Activated T-cell treated with anti-CD3 and anti-CD28 coated beads, Interleukin-2, amount 50 U/mL, for 24 hours (primary cell): ENCODE results near the gene LRSAM1.

ENCODE experiments used
- DNase-seq: peaks from one replicate; pipeline ENCODE4 v3.0.0-alpha.2; 2020
- H3K27ac Mint-ChIP-seq: 2 replicates; pipeline ENCODE4 v1.8.0; 2020; ENCODE audit warnings: mild to moderate bottlenecking, mixed read lengths
- H3K27me3 Mint-ChIP-seq: 2 replicates; pipeline ENCODE4 v1.8.0; 2020; ENCODE audit warnings: mixed read lengths
- H3K36me3 Mint-ChIP-seq: 2 replicates; pipeline ENCODE4 v1.8.0; 2020; ENCODE audit warnings: low read depth, mixed read lengths
- H3K4me1 Mint-ChIP-seq: 2 replicates; pipeline ENCODE4 v1.8.0; 2020; ENCODE audit warnings: low read depth, mixed read lengths
- H3K4me3 Mint-ChIP-seq: 2 replicates; pipeline ENCODE4 v1.8.0; 2020; ENCODE audit warnings: mild to moderate bottlenecking, moderate library complexity, mixed read lengths
- H3K9me3 Mint-ChIP-seq: 2 replicates; pipeline ENCODE4 v1.8.0; 2020; ENCODE audit warnings: mixed read lengths

Gene LRSAM1

DNA sequence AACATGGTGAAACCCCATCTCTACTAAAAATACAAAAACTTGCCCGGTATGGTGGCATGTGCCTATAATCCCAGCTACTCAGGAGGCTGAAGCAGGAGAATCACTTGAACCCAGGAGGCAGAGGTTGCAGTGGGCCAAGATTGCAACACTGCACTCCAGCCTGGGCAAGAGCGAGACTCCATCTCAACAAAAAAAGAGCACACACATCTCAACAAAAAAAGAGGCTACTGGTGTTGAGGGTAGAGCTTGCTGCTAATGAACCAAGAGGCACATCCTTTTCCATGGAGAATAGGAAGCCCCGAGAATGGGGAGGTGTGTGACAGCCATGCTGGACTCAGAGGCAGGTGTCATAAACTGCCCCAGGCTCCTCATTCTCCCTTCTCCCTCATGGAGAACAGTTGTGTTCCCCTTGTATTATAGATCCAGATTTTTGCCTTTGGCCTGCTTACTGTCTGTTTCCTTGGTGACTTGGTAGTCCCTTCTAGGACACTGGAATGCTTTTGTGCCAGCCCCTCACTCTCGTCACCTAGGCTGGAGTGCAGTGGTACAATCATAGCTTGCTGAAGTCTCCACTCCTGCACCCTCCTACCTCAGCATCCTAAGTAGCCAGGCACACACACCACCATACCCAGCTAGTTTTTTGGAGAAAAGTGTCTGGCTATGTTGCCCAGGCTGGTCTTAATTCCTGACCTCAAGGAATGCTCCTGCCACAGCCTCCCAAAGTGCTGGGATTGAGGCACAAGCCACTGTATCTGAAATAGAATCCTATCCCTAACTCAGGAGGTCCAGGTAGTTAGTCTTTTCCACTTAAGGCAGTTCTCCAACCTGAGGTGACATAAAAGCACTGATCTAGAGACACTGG lies 5.2 kb upstream of the LRSAM1 start:
- Mint-ChIP-seq H3K4me1 (peaks cover 42% of the 10 kb centered on the region), H3K36me3 (peaks cover 98% of the 10 kb centered on the region), H3K27me3 (no peaks in the 10 kb centered on the region), H3K9me3 (no peaks in the 10 kb centered on the region), H3K27ac (peak overlapping the region; percentile 99), H3K4me3 (peak overlapping the region; percentile 63)
- peak; percentile 58 for DNase-seq

DNA sequence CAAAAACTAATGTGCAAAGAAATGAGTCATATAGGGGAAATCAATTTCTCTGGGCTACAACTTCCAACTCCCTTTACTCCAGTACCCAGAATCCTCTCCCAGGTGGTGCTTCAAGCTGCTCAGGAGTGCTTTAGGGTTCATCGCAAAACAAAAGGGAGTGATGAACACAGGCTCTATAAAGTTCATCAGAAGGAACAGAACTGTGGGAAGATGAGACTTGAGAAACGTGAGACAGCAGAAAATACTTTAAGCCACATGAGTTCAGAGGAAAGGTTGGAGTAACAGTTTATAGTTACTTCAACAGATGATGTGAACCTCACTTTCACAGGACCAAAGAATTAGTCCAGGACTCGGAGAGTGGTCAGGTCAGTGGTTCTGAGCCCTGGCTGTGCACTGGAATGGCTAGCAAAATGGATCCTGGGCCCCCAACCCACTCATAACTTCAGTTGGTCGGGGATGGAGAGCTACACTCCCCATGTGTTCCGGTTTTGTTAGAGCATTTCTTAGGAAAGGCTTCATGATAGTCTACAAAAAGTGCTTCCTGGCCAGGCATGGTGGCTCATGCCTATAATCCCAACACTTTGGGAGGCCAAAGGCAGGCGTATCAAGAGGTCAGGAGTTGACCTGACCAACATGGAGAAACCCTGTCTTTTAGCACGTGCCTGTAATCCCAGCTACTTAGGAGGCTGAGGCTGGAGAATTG lies 4.4 kb upstream of the LRSAM1 start:
- DNase-seq, result no peak
- peak overlapping the region; percentile 98 for H3K4me3 Mint-ChIP-seq
- peak overlapping the region; percentile 99 for H3K27ac Mint-ChIP-seq
- H3K9me3 Mint-ChIP-seq, result no peaks in the 10 kb centered on the region
- H3K4me1 Mint-ChIP-seq, result peaks cover 44% of the 10 kb centered on the region
- H3K27me3 Mint-ChIP-seq, result no peaks in the 10 kb centered on the region
- peaks cover 99% of the 10 kb centered on the region for H3K36me3 Mint-ChIP-seq

DNA sequence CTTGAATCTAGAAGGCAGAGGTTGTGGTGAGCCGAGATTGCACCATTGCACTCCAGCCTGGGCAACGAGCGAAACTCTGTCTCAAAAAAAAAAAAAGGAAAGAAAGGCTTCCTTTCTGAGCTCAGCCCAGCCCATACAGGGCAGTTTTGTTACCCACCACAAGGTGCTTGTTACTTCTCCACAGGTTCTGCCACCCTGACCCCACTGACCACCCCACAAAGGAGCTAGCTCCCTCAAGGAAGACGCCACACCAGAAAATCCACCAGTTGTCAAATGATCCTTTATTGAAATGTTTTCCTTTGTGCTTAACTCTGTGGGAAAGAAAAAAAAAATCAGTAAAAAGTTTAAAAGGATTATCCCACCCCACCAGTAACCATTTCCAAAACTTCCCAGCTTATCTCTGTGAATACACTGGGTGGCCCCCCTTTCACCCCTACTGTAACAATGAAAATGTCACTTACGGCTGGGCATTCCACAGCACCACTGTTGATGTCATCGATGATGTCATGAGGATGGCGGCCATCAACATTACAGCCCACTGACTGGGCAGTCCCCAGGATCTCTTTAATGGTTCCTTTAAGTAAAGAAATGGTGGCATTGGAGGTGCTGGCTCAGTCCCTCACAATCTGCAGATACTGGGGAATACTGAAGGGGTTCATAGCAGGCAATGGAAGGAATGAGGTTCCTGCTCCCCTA lies 3.7 kb upstream of the LRSAM1 start:
- Mint-ChIP-seq H3K36me3 (peaks cover 96% of the 10 kb centered on the region), H3K9me3 (no peaks in the 10 kb centered on the region), H3K27me3 (no peaks in the 10 kb centered on the region), H3K4me1 (peaks cover 47% of the 10 kb centered on the region), H3K27ac (peak overlapping the region; percentile 99), H3K4me3 (peak overlapping the region; percentile 98)
- DNase-seq, result no peak

DNA sequence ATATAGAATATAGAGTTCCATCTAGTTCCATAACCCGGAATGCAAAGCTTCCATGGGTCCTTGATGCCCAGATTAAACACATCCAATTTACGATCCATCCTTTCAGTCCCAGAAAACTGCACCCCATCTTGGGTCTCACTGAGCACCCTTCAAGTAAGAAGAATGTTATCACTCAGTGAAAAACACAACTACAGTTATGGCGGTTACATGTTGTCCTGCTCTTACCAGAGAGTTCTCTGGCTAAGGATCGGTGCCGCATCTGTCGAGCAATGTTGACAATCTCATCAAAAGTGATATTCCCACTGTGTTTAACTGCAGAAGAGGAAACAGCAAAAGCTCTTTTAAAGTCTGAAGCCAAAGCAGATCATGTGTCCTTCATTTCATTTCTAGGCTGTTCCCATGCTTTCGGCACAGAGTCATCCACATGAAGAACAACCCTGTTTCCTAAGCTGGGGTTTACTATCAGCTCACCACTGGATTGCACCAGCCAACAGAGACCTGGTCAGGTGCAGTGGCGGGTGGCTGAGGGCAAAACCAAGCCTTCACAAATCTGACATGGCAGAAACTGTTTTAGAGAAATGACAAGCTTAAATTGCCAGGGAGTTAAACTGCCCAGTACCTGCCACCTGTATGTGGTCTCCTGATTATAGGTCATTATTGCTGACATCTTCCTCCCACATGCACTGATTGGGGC lies 3.1 kb upstream of the LRSAM1 start:
- Mint-ChIP-seq H3K27me3 (no peaks in the 10 kb centered on the region), H3K36me3 (peaks cover 90% of the 10 kb centered on the region), H3K4me1 (peaks cover 49% of the 10 kb centered on the region), H3K27ac (peak overlapping the region; percentile 99), H3K9me3 (no peaks in the 10 kb centered on the region), H3K4me3 (peak overlapping the region; percentile 98)
- no peak for DNase-seq

DNA sequence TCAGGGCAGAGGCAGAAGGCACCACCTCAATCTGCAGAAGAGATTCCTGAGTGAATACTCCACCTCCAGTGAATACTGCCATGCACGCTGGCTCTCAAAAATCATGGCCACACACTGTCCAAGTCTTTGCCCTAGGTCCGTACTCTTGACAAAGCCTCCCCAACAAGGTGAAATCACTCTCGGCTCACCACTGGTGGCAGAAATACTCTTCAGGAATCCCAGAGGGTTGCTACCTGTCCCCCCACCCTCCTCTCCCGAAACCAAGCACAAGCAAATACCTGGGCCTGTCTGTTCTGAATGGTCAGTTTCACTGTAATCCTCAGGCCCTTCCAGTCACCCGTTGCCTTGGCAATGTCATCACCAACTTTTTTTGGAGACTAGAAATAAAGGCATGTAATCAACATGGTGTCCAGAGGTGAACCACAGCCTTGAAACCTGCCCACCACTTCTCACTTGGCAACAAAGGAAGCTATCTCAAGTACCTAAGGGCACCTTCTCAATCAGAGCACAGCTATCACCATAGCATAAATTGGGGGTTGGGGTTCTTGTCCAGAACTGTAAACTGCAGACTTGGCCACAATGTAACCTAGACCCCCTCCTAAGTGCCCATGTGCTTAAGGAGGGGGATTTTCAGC lies 1.9 kb upstream of the LRSAM1 start:
- Mint-ChIP-seq H3K27ac (peak overlapping the region; percentile 99), H3K27me3 (no peaks in the 10 kb centered on the region), H3K36me3 (peaks cover 89% of the 10 kb centered on the region), H3K9me3 (no peaks in the 10 kb centered on the region), H3K4me1 (peaks cover 46% of the 10 kb centered on the region), H3K4me3 (peak overlapping the region; percentile 98)
- DNase-seq, result peak; percentile 52

DNA sequence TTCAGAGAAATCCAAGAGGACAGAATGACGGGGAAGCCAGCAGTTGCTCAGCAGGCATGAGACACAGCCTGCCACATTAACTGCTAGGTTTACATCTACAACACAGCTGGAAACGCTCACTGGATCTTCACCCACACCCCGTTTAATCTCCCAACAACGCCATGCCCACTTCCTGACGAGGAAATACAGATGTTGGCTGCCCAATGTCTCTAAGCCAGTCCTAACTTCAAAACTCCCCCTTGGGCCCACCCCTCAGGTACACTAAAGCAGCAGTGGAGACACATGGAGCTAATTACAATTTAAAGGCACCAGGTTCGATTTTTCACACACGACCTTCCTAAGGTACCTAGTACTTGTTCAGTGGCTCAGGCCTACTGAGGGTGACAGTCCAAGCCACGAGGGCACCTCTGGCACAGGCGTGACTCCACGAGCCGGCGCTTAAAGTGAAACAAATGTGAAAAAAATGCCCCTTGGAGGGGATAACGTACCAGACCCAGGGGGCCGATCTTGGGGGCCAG lies 1.0 kb upstream of the LRSAM1 start:
- Mint-ChIP-seq H3K9me3 (no peaks in the 10 kb centered on the region), H3K27me3 (no peaks in the 10 kb centered on the region), H3K4me3 (peak overlapping the region; percentile 98), H3K36me3 (peaks cover 88% of the 10 kb centered on the region), H3K4me1 (peaks cover 41% of the 10 kb centered on the region), H3K27ac (peak overlapping the region; percentile 99)
- no peak for DNase-seq

DNA sequence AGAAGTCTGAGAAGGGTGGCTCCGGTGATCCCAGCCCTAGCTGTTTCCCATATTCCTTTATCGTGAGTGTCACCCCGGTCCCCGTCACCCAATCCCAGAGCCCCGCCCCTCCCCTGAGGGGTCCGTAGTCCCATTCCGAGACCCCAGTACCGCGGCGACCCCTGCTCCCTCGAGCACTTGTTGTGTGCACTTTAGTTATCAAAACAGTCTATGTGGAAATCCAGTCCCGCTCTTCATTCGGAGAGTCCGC lies 223 bp downstream of the LRSAM1 start:
- H3K4me1 Mint-ChIP-seq, result peaks cover 34% of the 10 kb centered on the region
- no peaks in the 10 kb centered on the region for H3K9me3 Mint-ChIP-seq
- peaks cover 83% of the 10 kb centered on the region for H3K36me3 Mint-ChIP-seq
- DNase-seq, result no peak
- peak overlapping the region; percentile 98 for H3K4me3 Mint-ChIP-seq
- H3K27me3 Mint-ChIP-seq, result no peaks in the 10 kb centered on the region
- H3K27ac Mint-ChIP-seq, result peak overlapping the region; percentile 99

DNA sequence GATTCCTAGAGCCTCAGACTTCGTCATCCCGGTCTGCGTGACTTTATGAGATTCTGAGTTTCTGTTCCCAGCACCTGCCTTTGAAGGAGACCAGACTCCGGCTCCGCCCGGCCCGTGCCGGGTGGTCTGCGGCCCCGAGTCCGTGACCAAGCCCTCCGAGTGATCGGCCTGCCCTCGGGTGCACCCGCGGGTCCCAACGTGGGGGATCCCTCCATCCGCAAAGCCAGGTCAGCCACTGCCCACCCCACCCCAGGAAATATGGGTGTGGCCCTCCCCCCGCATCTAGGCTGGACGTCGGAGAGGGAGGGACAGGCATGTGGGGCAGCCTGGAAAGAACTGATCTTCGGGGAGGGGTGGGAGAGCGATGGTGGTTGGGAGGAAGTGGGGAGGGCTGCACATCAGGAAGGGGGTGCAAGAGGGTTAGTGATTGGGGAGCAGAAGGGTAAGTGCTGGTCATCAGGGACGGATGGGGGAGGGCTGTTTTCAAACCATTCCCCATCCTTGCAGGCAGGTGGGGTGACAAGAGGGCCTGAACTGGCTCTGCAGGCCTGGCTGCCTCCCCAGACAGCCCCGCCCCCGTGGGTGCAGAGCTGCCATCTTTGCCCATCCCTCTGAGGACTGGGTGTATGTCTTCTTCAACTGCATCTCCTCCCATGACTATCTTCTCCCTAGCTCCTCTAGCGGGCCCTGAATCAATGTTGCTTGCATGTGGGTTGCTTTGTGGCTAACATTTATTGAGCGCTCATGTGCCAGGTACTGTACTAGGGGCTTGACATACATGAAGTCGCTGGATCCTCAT lies 747 bp downstream of the LRSAM1 start:
- Mint-ChIP-seq H3K27ac (peak overlapping the region; percentile 99), H3K9me3 (no peaks in the 10 kb centered on the region), H3K4me3 (peak overlapping the region; percentile 98), H3K27me3 (no peaks in the 10 kb centered on the region), H3K4me1 (peaks cover 31% of the 10 kb centered on the region), H3K36me3 (peaks cover 83% of the 10 kb centered on the region)
- DNase-seq, result peak; percentile 69

DNA sequence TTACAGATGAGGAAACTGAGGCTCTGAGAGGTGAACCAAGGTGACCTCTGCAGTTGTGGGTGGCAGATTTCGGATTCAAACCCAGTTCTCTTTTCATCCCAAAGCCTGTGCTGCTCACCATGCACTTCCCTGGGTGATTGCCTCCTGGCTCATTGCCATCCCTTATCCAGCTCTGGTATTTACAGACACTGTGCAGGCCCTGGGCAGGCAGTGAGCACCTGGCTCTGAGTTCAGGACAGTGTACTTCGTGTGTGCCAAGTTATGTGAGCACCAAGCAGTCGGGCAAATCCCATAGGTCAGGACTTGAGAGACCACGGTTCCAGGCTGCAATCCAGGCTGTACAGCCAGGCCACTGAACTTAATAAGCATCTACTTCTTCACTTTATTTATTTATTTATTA lies 1.4 kb downstream of the LRSAM1 start:
- Mint-ChIP-seq H3K36me3 (peaks cover 83% of the 10 kb centered on the region), H3K4me3 (peak overlapping the region; percentile 98), H3K9me3 (no peaks in the 10 kb centered on the region), H3K27me3 (no peaks in the 10 kb centered on the region), H3K27ac (peak overlapping the region; percentile 99), H3K4me1 (peaks cover 27% of the 10 kb centered on the region)
- DNase-seq, result no peak

DNA sequence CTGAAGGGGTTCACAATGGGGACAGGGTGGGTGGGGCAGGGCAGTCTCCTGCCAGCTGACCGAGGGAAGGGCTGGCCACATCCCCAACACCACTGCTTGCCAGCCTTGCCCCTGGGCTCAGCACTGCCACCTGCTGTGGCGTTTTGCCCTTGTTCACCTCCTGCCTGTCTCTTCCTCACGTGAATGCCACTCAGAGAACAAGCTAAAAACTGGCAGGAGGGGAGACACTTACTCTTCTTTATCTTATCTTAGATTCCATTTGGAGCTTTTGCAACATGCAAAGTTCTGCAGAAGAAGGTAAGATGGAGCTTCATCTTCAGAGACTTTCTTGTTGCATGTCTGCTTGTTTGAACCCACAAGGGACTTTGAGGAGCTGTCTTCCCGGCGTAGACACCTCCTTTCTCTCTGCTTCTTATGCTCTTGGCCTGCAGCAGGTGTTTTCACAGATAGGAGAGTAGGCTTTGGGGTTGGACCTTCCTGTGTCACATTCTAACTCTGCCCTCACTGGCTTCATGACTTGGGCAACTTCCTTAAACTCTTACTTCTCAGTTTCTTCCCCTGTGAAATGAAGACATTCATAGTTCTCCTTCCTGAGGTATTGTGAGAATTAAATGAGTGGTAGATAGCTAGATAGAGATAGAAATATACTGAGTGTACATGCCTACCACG lies 4.1 kb downstream of the LRSAM1 start:
- Mint-ChIP-seq H3K27me3 (no peaks in the 10 kb centered on the region), H3K36me3 (peaks cover 77% of the 10 kb centered on the region), H3K4me1 (peaks cover 7% of the 10 kb centered on the region), H3K4me3 (no peak overlapping the region), H3K9me3 (no peaks in the 10 kb centered on the region), H3K27ac (no peak overlapping the region)
- peak; percentile 54 for DNase-seq

DNA sequence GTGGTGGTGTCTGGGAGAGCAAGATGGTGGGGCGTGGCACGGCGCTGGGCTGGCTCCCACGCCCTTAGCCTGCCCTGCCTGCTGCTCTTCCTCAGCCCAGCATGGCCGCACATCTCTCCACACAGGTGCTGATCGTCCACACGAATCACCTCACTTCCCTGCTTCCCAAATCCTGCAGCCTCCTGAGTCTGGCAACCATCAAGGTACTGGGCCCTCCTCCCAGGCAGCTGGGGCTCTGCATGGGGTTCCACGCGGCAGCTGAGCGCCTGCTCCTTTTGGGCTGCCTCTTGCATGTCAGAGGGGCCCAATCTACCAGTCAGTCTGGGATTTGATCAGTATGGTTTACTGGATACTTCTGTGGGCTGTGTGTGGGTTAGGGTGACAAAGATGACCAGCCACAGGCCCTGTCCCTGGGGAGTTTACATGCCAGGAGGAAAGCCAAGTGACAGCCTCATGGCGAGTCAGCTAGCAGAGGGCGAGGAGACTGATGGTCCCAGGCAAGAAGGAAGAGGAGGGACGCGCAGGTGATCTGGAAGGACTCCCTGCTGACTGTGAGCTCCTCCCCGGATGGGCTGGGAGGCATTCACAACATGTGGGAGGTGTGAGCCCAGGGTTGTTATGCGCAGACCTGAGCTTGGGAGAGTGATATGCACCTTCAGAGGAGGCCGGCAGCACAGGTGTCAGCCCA lies 6.0 kb downstream of the LRSAM1 start:
- Mint-ChIP-seq H3K27me3 (no peaks in the 10 kb centered on the region), H3K27ac (no peak overlapping the region), H3K36me3 (peaks cover 75% of the 10 kb centered on the region), H3K4me3 (no peak overlapping the region), H3K4me1 (peaks cover 5% of the 10 kb centered on the region), H3K9me3 (no peaks in the 10 kb centered on the region)
- DNase-seq, result no peak

DNA sequence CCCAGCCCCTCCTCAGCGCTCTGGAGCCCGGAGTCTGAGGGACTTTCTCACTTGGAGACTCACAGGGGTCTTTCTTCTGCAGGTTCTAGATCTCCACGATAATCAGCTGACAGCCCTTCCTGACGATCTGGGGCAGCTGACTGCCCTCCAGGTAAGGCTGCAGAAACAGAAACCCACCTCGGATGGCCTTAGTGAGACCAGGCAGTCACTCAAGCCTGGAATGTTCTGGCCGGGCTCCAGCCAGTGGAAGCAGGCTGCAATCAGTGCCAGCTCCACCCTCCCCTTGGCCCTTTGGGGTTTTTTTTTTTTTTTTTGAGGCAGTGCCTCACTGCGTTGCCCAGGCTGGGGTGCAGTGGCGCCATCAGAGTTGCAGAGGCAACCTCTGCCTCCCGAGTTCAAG lies 7.6 kb downstream of the LRSAM1 start:
- Mint-ChIP-seq H3K4me3 (no peak overlapping the region), H3K27me3 (no peaks in the 10 kb centered on the region), H3K36me3 (peaks cover 84% of the 10 kb centered on the region), H3K4me1 (no peaks in the 10 kb centered on the region), H3K27ac (no peak overlapping the region), H3K9me3 (no peaks in the 10 kb centered on the region)
- DNase-seq, result no peak
